ENCODE measurements around the gene CADPS2.

CADPS2 gene

DNA sequence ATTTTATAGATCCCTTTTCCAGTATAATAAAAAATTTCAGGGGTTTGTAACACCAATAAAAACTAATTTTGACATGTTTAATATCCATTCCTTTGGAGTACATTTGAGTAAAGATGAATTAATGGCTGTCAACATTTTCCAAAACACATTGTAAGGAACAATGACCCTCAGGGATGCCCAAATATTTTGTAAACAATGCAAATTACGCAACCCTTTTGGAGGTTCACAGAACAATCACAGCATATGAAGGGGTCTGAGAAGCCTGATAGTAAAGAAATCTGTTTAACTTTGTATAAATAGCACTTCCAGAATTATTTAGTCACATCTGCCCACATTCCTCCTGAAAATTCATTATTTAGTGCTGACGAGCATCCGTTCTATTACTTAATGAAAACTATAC lies 428.9 kb downstream of the CADPS2 start:
- DNase-seq (ENCODE audit: low read depth in 2 of 2) = no peak

GRCh38 chr7:122454776-122455507 lies 431.3 kb downstream of the CADPS2 start:
- DNase-seq (ENCODE audit: low read depth in 2 of 2) = no peak

DNA sequence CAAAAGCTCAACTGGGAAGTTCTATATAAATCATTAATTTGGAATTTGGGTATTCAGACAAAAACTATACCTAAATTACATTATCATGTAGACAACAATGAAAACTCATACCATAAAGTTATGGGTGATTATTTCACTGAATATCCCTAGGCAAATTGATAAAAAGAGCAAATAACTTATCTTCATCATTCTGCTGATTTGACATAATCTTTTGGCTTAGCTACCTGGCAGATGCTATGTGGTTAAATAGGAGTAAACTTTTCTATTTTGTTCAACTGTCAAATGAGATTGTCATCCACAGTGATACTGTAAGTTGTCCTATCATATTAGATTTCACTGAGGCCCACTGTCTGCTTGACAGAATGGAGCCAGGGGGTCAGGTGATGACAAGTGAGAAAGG lies 432.8 kb downstream of the CADPS2 start:
- no peak for DNase-seq (ENCODE audit: low read depth in 2 of 2)

DNA sequence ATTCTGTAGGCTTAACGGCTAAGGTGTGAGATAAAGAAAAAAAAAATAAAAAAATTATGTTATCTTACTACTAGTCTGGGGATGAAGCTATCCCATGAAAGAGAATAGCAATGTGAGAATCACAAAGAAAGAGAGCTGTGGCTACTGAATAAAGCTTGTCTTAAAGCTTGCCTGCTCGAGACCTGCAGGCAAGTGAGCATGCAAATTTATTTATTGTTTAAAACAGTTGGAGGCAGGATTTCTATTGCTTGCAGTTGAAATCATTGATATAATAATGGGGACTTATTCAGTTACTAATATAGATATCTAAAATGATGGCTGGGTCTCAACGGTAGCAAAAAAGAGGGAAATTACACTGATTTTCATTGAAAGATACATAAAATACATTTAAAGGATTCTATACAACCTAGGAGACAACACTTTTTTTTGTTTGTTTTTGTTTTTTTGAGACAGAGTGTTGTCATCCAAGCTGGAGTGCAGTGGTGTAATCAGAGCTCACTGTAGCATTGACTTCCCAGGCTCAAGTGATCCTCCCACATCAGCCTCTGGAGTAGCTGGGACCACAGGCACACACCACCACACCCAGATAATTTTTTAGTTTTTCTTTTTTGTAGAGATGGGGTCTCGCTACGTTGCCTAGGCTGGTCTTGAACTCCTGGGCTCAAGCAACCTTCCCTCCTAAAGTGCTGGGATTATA lies 437.2 kb downstream of the CADPS2 start:
- DNase-seq (ENCODE audit: low read depth in 2 of 2) = no peak

GRCh38 chr7:122442929-122443328 lies 443.3 kb downstream of the CADPS2 start:
- DNase-seq (ENCODE audit: low read depth in 2 of 2) = no peak

DNA sequence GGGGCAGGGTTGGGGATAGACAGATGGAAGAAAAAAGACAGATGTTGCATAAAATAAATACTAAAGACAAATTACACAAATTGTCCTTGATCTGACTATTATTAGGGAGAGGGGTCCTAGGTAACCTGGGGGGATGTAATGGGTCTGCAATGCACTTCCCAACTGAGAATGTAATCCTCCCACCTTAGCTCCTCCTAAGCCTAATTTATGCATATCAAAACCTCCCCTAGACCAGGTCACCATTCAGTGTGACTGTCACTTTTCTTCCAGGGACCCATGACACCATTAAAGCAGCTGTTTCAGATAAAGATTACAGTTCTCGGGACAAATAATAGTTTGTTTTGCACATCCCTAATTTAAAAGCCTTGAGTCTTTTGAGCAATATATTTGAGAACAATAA lies 447.8 kb downstream of the CADPS2 start:
- no peak for DNase-seq (ENCODE audit: low read depth in 2 of 2)

- DNase-seq (ENCODE audit: low read depth in 2 of 2) = no peak
These were observed 448.3 kb downstream of the CADPS2 start for GRCh38 chr7:122438006-122438405.

DNA sequence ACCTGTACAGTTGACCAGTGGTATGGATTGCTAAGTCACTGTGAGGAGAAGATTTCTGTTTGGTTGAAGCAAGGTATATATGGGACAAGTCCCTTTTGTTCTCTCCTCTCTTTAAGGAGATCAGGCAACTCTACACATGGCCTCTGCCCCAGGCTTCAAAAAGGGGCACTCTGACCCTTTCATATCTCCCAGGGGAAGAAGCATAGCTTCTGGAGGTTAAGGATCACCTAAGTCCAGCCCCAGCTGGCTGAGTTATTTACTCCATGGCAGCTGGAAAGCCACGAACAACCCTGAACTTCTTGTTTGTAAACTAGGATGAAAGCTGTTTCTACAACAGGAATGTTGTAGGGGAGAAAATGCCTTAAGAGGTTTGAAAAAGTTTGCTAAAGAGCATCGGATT lies 452.5 kb downstream of the CADPS2 start:
- DNase-seq (ENCODE audit: low read depth in 2 of 2) = no peak

- DNase-seq (ENCODE audit: low read depth in 2 of 2) = no peak
These were observed 455.6 kb downstream of the CADPS2 start for GRCh38 chr7:122430710-122431109.

DNA sequence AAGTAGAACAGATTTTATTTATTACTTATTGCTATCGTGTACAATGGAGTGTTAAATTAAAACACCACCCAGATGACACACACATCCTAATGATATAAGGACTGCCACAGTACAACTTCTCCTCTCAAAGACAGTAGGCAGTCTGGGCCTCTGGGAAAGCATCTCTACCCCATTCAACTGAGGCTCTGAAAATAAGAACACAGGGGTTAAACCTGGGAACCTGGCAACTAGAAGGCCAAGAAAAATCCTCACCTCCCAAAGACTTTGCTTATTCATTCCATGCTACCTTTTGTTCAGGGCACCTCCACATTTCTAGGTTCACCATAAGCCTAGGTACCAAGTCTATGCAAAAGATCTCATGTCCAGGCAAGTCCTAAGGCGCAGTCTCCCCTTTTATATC lies 456.3 kb downstream of the CADPS2 start:
- DNase-seq (ENCODE audit: low read depth in 2 of 2) = no peak

DNA sequence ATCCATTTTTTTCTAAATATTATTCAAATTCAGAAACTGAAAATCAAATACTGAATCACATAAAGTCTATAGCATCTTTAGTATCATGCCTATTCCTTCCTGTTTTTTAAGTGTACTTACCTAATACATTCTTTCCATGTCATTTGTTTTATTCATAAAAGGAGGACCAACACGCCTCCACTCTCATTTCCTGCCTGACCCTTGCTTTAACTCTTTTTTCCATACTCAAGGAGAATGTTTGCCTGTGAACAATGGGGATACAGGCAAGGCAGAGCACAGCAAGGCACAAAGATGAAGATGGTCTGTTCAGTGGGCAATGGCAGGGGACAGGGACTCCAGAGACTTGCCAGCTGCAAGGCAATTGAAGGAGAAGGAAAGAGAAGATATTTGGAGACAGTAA lies 460.5 kb downstream of the CADPS2 start:
- DNase-seq (ENCODE audit: low read depth in 2 of 2) = no peak

GRCh38 chr7:122423591-122423990 lies 462.7 kb downstream of the CADPS2 start:
- no peak for DNase-seq (ENCODE audit: low read depth in 2 of 2)

GRCh38 chr7:122416336-122416735 lies 469.9 kb downstream of the CADPS2 start:
- no peak for DNase-seq (ENCODE audit: low read depth in 2 of 2)

GRCh38 chr7:122415510-122415909 lies 470.8 kb downstream of the CADPS2 start:
- no peak for DNase-seq (ENCODE audit: low read depth in 2 of 2)

DNA sequence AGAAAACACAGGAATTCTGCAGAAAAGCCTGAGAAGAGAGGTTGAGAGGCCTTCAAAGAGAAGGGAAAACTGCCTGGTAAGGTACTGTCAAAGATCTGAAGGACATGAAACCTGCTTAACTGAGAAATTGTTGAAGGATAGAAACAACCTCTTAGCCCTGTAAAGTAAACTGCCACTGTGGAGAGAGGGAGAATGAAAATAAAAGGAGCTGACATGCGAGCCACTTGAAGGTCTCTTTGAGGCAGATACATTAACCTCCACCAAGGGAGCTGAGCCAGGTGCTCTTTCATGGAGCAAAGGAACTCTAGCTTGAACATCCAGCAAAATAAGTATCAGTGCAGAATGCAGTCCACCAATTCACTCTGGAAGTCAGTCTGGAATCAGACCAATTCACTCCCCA lies 472.9 kb downstream of the CADPS2 start:
- DNase-seq (ENCODE audit: low read depth in 2 of 2) = no peak

DNA sequence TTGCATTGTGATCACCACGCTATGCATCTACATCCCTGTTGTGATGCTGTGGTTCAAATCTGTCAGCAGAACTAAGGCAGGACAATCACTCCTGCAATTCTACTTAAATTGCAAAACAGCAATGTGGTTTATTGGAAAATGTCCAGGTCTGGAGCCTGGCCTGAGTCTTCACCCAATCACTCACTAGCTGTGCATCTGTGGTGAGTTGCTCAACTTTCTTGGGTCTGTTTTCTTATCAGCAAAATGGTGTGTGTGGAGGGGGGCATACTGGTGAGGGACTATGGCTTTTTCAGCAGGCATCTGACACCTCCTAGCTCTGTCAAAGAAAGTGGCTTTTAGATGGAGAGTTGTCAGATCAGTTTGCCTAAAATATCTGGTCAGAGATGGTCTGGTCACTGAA lies 473.4 kb downstream of the CADPS2 start:
- no peak for DNase-seq (ENCODE audit: low read depth in 2 of 2)

DNA sequence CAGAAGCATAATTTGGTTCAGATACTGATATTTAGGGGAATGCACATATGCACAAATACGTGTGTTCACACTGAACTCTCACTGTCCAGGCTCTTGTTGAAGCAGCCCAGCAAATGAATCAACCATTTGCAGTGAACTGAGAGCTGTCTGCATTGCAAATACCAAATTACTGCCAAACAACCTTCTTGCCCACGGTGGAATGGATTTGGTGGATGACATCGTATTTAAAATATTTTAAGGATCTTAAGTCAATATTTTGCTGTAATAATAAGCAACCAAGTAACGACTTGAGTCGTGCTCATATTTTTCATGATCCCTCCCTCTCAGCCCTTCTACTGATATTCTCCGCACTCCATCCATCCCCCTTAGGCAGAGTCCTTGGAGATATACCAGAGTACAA lies 473.8 kb downstream of the CADPS2 start:
- DNase-seq (ENCODE audit: low read depth in 2 of 2) = no peak

GRCh38 chr7:122407195-122407594 lies 479.1 kb downstream of the CADPS2 start:
- no peak for DNase-seq (ENCODE audit: low read depth in 2 of 2)

DNA sequence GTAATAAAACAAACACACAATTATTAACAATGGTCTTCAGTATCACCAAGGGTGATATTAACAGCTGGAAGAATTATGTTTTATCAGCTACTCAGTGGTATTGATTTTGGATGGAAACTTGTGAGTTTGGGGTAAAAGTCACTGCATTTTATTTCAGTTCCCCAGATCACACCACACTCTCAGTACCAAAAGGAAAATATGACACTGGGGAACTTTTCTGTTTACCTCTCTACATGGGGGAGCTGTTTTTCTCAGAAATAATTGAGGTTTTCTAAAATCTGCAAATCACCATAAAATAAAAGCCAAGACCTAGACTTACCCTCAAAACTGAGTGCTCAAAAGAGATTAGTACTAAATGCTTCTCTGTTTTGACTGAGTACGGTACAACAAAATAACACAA lies 483.1 kb downstream of the CADPS2 start:
- DNase-seq (ENCODE audit: low read depth in 2 of 2) = no peak

DNA sequence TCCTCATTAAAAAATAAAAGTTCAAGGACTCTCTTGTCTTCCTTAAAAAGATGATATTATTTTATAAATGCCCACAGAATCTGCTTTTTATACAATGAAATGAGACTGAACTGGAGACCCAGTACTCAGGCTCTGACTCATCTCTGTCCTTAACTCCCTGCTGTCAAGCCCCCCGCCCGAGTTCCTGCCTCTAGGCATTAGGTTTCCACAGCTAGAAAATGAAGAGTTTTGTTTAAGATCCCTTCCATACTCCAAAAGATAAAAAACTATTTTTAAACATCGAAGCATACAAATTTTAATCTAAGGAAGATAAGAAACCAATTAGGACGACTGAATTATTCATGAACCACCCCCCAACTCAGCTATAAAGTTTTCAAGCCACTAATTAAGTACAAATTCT lies 484.0 kb downstream of the CADPS2 start:
- DNase-seq (ENCODE audit: low read depth in 2 of 2) = no peak

- no peak for DNase-seq (ENCODE audit: low read depth in 2 of 2)
These were observed 488.9 kb downstream of the CADPS2 start for GRCh38 chr7:122397381-122397780.

DNA sequence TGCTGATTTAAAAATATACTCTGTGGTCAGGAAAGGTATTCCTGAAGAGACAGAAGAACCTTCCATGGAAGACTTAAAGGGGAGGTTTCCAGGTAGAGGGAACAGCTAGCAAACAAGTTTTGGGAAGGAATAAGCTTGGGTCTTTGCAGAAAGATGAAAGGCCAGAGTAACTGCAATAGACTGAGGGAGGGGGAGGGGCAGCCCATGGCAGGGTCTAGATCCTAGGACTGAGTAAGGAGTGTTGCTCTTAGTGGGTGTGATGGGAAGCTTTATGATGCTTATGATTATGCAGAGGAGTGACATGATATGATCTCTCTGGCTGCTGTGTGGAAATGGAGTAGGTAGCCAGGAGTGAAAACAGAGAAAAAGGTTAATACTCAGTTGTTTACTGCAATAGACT lies 491.7 kb downstream of the CADPS2 start:
- no peak for DNase-seq (ENCODE audit: low read depth in 2 of 2)

GRCh38 chr7:122384528-122384927 lies 501.7 kb downstream of the CADPS2 start:
- DNase-seq (ENCODE audit: low read depth in 2 of 2) = no peak

GRCh38 chr7:122383934-122384333 lies 502.3 kb downstream of the CADPS2 start:
- DNase-seq (ENCODE audit: low read depth in 2 of 2) = no peak
